Measurements from ENCODE around the gene PIK3C3. TPM values are rescaled to one million over a fixed set of nuclear protein-coding genes. Genes with fewer than 3 reads are reported as not detected.
A peak's percentile ranks its signal among the peaks of the same experiment; 100 is the strongest.

The PIK3C3 gene
- total RNA-seq, 4 donors from 2014 or later: 20.2 to 70.7 (median 45.2) TPM

DNA sequence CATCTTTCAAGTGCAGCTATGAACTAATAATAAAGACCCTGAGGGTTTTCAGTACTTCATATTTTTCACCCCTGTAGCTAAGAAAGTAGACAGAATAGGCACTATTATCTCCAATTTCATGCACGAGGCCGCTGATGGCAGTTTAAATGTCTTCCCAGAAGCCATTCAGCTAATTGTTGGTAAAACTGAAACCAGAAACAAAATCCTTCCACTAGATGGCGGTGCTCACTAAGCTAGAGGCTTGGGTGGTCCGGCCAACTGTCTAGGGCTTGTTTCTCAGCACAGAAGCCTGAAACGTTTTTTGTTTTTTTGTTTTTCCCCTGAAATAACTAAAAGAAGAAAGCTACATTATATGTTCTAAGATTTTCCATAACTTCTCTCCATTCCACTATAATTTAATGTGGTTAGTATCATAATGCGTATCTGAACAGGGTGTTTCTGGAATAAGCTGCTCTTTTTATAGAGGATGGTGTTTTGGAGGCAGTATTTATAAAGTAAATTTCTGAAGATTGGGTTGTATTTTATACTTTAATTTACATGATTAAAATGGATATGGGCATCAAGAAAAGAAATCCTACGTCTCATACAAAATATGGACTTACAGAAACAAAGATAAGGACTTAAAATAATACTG is 159.4 kb downstream of the PIK3C3 start:
- TF ChIP-seq POLR2AphosphoS5 (IDR thresholded peaks at IDR 0.05) (no peak), POLR2A (IDR thresholded peaks at IDR 0.05) (no peak), EP300 (IDR thresholded peaks at IDR 0.05; ENCODE audit: low read depth) (no peak)
- TF ChIP-seq, protein P1, sequence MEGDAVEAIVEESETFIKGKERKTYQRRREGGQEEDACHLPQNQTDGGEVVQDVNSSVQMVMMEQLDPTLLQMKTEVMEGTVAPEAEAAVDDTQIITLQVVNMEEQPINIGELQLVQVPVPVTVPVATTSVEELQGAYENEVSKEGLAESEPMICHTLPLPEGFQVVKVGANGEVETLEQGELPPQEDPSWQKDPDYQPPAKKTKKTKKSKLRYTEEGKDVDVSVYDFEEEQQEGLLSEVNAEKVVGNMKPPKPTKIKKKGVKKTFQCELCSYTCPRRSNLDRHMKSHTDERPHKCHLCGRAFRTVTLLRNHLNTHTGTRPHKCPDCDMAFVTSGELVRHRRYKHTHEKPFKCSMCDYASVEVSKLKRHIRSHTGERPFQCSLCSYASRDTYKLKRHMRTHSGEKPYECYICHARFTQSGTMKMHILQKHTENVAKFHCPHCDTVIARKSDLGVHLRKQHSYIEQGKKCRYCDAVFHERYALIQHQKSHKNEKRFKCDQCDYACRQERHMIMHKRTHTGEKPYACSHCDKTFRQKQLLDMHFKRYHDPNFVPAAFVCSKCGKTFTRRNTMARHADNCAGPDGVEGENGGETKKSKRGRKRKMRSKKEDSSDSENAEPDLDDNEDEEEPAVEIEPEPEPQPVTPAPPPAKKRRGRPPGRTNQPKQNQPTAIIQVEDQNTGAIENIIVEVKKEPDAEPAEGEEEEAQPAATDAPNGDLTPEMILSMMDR (IDR thresholded peaks at IDR 0.05): peak; percentile 76 to 91 (median 85)
- peak overlapping the region in 1 of 4 donors; percentile 2 for H3K27ac ChIP-seq
- in situ Hi-C loops (cut with MboI; ENCODE audit: low pct_ligation_motif_present in 1 of 4, low pct_unique_long_range_greater_than_20kb in 1 of 4, low sequenced_read_pairs in 3 of 4): loop anchor here in 3 of 4 donors (10.0 to 25.0 kb wide), 3 partner anchors 1148 to 1473 kb away; partner anchors contain the start of gene SYT4 (in 1 of the 3)
- H3K4me3 ChIP-seq: no peak overlapping the region
- H3K9me3 ChIP-seq: no peaks in the 10 kb centered on the region
- 22 to 26% methylated on average over 7 of the region's 7 CpGs for WGBS, 2 donors (ENCODE audit: low coverage in 1 of 2)
- H3K36me3 ChIP-seq: no peaks in the 10 kb centered on the region
- H3K4me1 ChIP-seq: peaks cover 5 to 14% (median 10%) of the 10 kb centered on the region in 4 donors
- intact Hi-C loops (cut with DNase I; ENCODE audit: low total_unique reads): loop anchor here (10.0 kb wide), 1 partner anchor 1160 kb away; the partner anchor contains the start of gene SYT4
- H3K27me3 ChIP-seq: no peaks in the 10 kb centered on the region
- peak; percentile 48 for DNase-seq

DNA sequence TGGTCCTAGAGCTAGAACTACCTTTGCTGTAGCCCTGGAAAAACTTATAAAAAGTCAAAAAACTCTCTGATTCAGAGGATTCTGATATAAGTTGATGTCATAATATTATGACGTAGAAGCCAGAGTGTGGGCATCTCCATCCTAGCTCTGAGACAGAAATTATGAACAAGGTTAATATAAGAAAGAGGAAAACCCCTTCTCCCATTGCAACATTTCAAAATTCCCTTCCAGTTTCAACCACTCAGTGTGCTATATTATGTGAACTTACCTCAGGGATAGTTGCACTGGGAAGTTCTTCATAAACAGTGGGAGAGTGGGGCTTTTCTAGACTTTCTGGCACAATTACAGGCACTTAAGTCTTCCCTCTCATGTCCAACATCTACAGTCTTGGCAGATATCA is 171.6 kb downstream of the PIK3C3 start:
- no peak overlapping the region for H3K4me3 ChIP-seq
- no peaks in the 10 kb centered on the region for H3K36me3 ChIP-seq
- no peaks in the 10 kb centered on the region for H3K27me3 ChIP-seq
- WGBS, 2 donors (ENCODE audit: low coverage in 1 of 2): 89 to 92% methylated on average over 1 of the region's 1 CpG
- in situ Hi-C loops (cut with MboI; ENCODE audit: low pct_ligation_motif_present in 1 of 4, low pct_unique_long_range_greater_than_20kb in 1 of 4, low sequenced_read_pairs in 3 of 4): no loop called here
- intact Hi-C loops (cut with DNase I; ENCODE audit: low total_unique reads): no loop called here
- peaks cover 0 to 3% (median 0%) of the 10 kb centered on the region in 4 donors for H3K4me1 ChIP-seq
- DNase-seq: no peak
- H3K27ac ChIP-seq: no peak overlapping the region
- TF ChIP-seq EP300 (IDR thresholded peaks at IDR 0.05; ENCODE audit: low read depth): no peak
- TF ChIP-seq, protein P1 (IDR thresholded peaks at IDR 0.05): no peak
- no peak for TF ChIP-seq POLR2A (IDR thresholded peaks at IDR 0.05)
- TF ChIP-seq POLR2AphosphoS5 (IDR thresholded peaks at IDR 0.05): no peak
- no peaks in the 10 kb centered on the region for H3K9me3 ChIP-seq

DNA sequence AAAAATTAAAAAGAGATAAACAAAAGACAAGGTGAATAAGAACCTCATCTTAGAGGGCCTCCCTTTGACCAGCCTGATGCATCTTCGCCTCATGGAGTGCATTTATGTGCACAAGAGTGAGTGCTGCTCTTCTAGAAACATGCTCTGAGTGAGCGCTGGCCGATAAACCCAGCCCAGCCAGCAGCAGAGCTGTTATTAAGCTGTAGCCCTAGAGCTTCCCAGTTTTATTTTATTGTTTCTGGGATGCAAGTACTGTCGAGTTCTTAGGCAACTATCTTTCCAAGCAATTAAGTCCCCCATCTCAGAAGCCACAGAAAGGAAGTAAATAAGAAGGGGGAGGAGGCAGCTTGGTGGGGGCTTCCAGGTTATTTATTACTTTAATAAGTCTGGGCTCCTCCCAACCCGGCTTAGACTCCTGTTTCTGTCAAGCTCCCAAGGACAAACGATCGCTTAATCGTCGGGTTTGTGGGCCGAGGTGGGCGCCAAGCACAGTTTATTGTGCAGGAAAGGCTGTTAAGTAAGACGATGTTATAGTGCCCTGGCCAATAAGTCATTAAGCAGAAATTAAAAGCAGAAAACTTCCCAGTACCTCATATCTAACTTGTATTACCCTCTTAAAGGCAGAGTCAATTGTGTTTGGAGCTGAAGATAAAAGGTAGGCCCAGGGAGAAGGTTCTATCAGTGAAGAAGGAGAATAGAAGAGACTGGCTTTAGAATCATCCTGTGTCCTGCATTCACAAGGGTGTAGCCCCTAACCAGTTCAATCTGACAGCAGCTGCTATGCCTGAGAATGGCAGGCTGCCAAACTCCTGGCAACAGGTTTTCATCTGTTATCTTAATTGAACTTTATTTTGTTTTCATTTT is 176.3 kb downstream of the PIK3C3 start:
- in situ Hi-C loops (cut with MboI; ENCODE audit: low pct_ligation_motif_present in 1 of 4, low pct_unique_long_range_greater_than_20kb in 1 of 4, low sequenced_read_pairs in 3 of 4): no loop called here
- Histone ChIP-seq H3K36me3 (no peaks in the 10 kb centered on the region), H3K9me3 (no peaks in the 10 kb centered on the region), H3K4me3 (no peak overlapping the region), H3K27me3 (no peaks in the 10 kb centered on the region), H3K27ac (peak overlapping the region in 1 of 4 donors; percentile 25), H3K4me1 (peaks cover 0 to 3% (median 0%) of the 10 kb centered on the region in 4 donors)
- DNase-seq: peak; percentile 35
- TF ChIP-seq, protein P1 (IDR thresholded peaks at IDR 0.05): no peak
- TF ChIP-seq POLR2A (IDR thresholded peaks at IDR 0.05) (no peak), POLR2AphosphoS5 (IDR thresholded peaks at IDR 0.05) (no peak), EP300 (IDR thresholded peaks at IDR 0.05; ENCODE audit: low read depth) (no peak)
- WGBS, 2 donors (ENCODE audit: low coverage in 1 of 2): 30 to 39% methylated on average over 10 to 12 of the region's 12 CpGs
- intact Hi-C loops (cut with DNase I; ENCODE audit: low total_unique reads): no loop called here

DNA sequence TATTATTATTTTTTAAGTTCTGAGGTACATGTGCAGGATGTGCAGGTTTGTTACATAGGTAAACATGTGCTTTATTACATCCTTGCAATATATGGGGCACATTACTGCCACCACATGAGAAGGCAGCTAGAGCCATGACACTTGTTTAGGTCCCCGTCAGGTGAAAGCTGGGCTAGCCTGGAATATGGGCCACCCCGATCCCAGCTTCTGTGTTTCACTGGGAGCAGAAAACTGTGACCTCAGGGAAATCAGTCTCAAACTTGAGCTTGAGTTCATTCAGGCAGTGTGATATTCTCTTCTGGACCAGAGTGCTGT is 176.9 kb downstream of the PIK3C3 start:
- H3K27ac ChIP-seq: no peak overlapping the region
- in situ Hi-C loops (cut with MboI; ENCODE audit: low pct_ligation_motif_present in 1 of 4, low pct_unique_long_range_greater_than_20kb in 1 of 4, low sequenced_read_pairs in 3 of 4): no loop called here
- H3K4me3 ChIP-seq: no peak overlapping the region
- H3K27me3 ChIP-seq: no peaks in the 10 kb centered on the region
- no peak for DNase-seq
- H3K4me1 ChIP-seq: peaks cover 0 to 3% (median 0%) of the 10 kb centered on the region in 4 donors
- H3K9me3 ChIP-seq: no peaks in the 10 kb centered on the region
- TF ChIP-seq, protein P1 (IDR thresholded peaks at IDR 0.05): no peak
- no peak for TF ChIP-seq EP300 (IDR thresholded peaks at IDR 0.05; ENCODE audit: low read depth)
- TF ChIP-seq POLR2AphosphoS5 (IDR thresholded peaks at IDR 0.05): no peak
- no peak for TF ChIP-seq POLR2A (IDR thresholded peaks at IDR 0.05)
- WGBS, 2 donors (ENCODE audit: low coverage in 1 of 2): 50% methylated on average over 2 of the region's 2 CpGs; no CpG with 5 or more reads in 1 of the 2 donors
- no peaks in the 10 kb centered on the region for H3K36me3 ChIP-seq
- intact Hi-C loops (cut with DNase I; ENCODE audit: low total_unique reads): no loop called here
